ENCODE measurements around the gene BCL2L15. TPM values are rescaled to one million over a fixed set of nuclear protein-coding genes. Genes with fewer than 3 reads are reported as not detected.
A peak's percentile ranks its signal among the peaks of the same experiment; 100 is the strongest.

The BCL2L15 gene
- total RNA-seq, 1 experiment from 2014 or later: 2.3 TPM

DNA sequence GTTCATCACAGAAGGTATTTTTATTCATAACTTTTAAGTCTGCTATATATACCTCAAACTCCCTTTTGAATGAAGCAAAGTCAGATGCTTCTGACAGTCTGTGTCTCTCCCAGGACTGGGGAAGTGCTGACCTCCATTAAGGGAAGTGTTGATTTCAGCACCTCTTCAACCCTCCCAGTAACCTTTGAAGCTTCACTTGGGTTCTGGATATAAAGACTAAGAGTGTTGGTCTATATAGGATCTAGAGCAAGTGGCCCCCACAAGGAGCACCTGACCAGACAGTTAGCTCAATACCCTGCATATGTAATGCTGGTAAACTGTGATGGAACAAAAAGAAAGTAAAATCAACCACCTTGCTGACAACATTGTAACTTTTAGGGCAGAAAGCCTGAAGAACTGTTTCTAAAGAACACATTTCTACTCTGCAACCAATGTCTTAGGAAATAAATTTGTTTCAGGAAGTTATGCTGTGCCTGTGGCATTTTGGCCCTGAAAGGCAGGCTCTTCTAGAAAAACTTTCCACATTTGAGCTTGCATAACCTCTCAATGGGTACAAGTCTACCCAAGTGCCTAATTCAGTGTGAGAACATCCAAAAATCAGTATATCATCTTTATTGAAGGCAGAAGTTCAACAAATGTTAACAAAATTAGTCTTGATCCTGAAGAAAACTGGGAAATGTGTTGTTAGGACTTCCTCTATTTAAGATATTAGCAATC is 15.0 kb downstream of the BCL2L15 start:
- TF ChIP-seq, protein P1, sequence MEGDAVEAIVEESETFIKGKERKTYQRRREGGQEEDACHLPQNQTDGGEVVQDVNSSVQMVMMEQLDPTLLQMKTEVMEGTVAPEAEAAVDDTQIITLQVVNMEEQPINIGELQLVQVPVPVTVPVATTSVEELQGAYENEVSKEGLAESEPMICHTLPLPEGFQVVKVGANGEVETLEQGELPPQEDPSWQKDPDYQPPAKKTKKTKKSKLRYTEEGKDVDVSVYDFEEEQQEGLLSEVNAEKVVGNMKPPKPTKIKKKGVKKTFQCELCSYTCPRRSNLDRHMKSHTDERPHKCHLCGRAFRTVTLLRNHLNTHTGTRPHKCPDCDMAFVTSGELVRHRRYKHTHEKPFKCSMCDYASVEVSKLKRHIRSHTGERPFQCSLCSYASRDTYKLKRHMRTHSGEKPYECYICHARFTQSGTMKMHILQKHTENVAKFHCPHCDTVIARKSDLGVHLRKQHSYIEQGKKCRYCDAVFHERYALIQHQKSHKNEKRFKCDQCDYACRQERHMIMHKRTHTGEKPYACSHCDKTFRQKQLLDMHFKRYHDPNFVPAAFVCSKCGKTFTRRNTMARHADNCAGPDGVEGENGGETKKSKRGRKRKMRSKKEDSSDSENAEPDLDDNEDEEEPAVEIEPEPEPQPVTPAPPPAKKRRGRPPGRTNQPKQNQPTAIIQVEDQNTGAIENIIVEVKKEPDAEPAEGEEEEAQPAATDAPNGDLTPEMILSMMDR (IDR thresholded peaks at IDR 0.05; ENCODE audit: unreplicated experiment): no peak
- DNase-seq (ENCODE audit: unreplicated experiment): peak; percentile 27
- H3K9me3 Mint-ChIP-seq (ENCODE audit: unreplicated experiment): no peaks in the 10 kb centered on the region
- H3K4me3 Mint-ChIP-seq (ENCODE audit: unreplicated experiment): no peak overlapping the region
- ChIA-PET CTCF (no interaction called here), POLR2A (interaction anchor here (0.5 to 0.9 kb wide), 2 partner anchors 32 to 77 kb away, joined by 3 read pairs; partner anchors contain the start of gene AP4B1)
- H3K27ac Mint-ChIP-seq (ENCODE audit: low read depth, unreplicated experiment): no peak overlapping the region
- BruUV-seq (replicated peaks): no TSS peak
- H3K4me1 Mint-ChIP-seq (ENCODE audit: insufficient read depth, unreplicated experiment): peaks cover 11% of the 10 kb centered on the region
- H3K27me3 Mint-ChIP-seq (ENCODE audit: insufficient read depth, unreplicated experiment): no peaks in the 10 kb centered on the region
- no peaks in the 10 kb centered on the region for H3K36me3 Mint-ChIP-seq (ENCODE audit: insufficient read depth, unreplicated experiment)
- intact Hi-C loops (cut with micrococcal nuclease): no loop called here

DNA sequence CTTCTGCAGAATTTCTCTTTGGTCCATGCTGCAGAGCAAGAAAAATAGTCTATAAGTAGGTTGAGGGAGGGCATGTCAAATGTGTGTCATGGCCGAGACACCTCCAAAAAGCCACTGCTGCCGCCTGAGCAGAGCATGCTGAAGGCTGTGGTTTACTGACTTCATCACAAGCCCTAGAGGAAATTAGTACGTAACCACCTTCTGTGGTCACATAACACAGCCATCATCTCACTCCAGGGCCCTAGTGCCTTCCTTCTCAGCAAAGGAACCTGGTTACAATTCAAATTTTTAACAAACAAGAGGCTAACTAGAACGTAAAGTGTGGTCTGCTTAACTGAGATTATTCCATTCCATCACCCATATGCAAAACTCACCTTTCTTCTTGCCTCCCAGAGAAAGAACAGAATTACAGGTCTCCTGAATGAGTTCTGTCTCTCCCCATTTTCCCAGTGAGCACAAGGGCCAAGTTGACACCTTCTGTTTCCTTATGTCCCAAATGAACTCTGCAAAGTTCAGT is 15.7 kb downstream of the BCL2L15 start, which contains the start of gene PTPN22:
Gene PTPN22, minus strand, starts transcription at position 116 of the 517 bp plus-strand sequence.
- Mint-ChIP-seq H3K4me1 (ENCODE audit: insufficient read depth, unreplicated experiment) (peaks cover 11% of the 10 kb centered on the region), H3K27me3 (ENCODE audit: insufficient read depth, unreplicated experiment) (no peaks in the 10 kb centered on the region), H3K4me3 (ENCODE audit: unreplicated experiment) (no peak within 1 kb of the TSS), H3K9me3 (ENCODE audit: unreplicated experiment) (no peaks in the 10 kb centered on the region), H3K36me3 (ENCODE audit: insufficient read depth, unreplicated experiment) (no peaks in the 10 kb centered on the region), H3K27ac (ENCODE audit: low read depth, unreplicated experiment) (peak within 1 kb of the TSS; percentile 12)
- ChIA-PET POLR2A (interaction anchor here (0.9 kb wide), 1 partner anchor 33 kb away, joined by 3 read pairs; the partner anchor contains the start of gene AP4B1), CTCF (no interaction called here)
- BruUV-seq (replicated peaks): no TSS peak
- intact Hi-C loops (cut with micrococcal nuclease): no loop called here
- peak; percentile 45 for DNase-seq (ENCODE audit: unreplicated experiment)
- TF ChIP-seq, protein P1 (IDR thresholded peaks at IDR 0.05; ENCODE audit: unreplicated experiment): no peak

DNA sequence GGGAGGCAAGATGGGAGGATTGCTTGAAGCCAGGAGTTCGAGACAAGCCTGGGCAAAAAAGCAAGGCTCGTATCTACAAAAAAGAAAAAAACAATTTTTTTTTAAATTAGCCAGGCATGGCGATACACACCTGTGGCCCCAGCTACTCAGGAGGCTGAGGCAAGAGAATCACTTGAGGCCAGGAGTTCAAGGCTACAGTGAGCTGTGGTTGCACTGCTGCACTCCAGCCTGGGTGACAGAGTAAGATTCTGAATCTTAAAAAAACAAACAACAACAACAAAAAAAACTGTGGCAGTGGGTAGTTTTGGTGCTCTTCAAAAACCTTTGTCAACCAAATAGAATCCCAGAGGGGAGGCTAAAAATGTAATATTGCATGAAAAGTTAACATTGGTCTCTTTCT is 16.6 kb downstream of the BCL2L15 start:
- intact Hi-C loops (cut with micrococcal nuclease): no loop called here
- CTCF ChIA-PET: interaction anchor here (2.3 kb wide), 1 partner anchor 14 kb away, joined by 9 read pairs; no protein-coding TSS in a partner anchor
- BruUV-seq (replicated peaks): no TSS peak
- POLR2A ChIA-PET: no interaction called here
- Mint-ChIP-seq H3K9me3 (ENCODE audit: unreplicated experiment) (no peaks in the 10 kb centered on the region), H3K36me3 (ENCODE audit: insufficient read depth, unreplicated experiment) (no peaks in the 10 kb centered on the region), H3K27me3 (ENCODE audit: insufficient read depth, unreplicated experiment) (no peaks in the 10 kb centered on the region), H3K4me1 (ENCODE audit: insufficient read depth, unreplicated experiment) (peaks cover 11% of the 10 kb centered on the region), H3K4me3 (ENCODE audit: unreplicated experiment) (no peak overlapping the region), H3K27ac (ENCODE audit: low read depth, unreplicated experiment) (peak overlapping the region; percentile 12)
- TF ChIP-seq, protein P1 (IDR thresholded peaks at IDR 0.05; ENCODE audit: unreplicated experiment): no peak
- DNase-seq (ENCODE audit: unreplicated experiment): no peak

DNA sequence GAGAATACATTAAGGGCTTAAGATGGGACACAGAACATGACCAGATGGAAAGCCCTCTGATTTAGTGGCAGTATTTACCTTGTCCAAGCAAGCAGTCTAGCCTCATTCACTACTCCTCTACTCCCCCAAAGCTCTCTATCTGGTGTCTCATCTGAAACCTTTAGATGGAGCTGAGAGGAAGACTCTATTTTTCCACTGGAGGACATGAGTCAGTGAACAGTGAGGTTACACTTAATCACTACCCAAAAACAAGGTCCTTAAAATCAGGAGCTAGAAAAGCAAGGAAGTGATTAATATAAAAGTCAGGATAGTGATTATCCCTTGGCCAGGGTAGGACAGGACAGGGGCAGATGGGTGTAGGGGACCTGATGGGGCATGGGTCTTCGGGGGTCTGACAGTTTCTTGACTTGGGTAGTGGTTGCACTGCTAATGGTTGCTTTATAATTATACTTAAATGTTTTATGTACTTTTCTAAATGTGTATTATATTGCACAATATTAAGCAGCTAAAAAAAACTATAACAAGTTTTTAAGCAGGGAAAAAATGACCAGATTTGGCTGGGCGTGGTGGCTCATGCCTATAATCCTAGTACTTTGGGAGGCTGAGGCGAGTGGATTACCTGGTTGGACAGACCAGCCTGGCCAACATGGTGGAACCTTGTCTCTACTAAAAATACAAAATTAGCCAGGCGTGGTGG is 18.8 kb downstream of the BCL2L15 start:
- CTCF ChIA-PET: interaction anchor here (0.6 to 2.3 kb wide), 7 partner anchors 12 to 1152 kb away, joined by 3 to 9 read pairs (median 4); no protein-coding TSS in a partner anchor
- Mint-ChIP-seq H3K36me3 (ENCODE audit: insufficient read depth, unreplicated experiment) (no peaks in the 10 kb centered on the region), H3K9me3 (ENCODE audit: unreplicated experiment) (no peaks in the 10 kb centered on the region), H3K4me3 (ENCODE audit: unreplicated experiment) (no peak overlapping the region), H3K4me1 (ENCODE audit: insufficient read depth, unreplicated experiment) (peaks cover 5% of the 10 kb centered on the region), H3K27ac (ENCODE audit: low read depth, unreplicated experiment) (peak overlapping the region; percentile 74), H3K27me3 (ENCODE audit: insufficient read depth, unreplicated experiment) (no peaks in the 10 kb centered on the region)
- TF ChIP-seq, protein P1 (IDR thresholded peaks at IDR 0.05; ENCODE audit: unreplicated experiment): no peak
- POLR2A ChIA-PET: interaction anchor here (1.4 kb wide), 1 partner anchor 56 kb away, joined by 3 read pairs; the partner anchor contains the start of gene RSBN1
- intact Hi-C loops (cut with micrococcal nuclease): no loop called here
- no TSS peak for BruUV-seq (replicated peaks)
- no peak for DNase-seq (ENCODE audit: unreplicated experiment)
